ENCODE results near the gene PKD2L2. TPM values are rescaled to one million over a fixed set of nuclear protein-coding genes. Genes with fewer than 3 reads are reported as not detected.

PKD2L2 gene
- total and polyA plus RNA-seq, 2 of the 4 experiments (the other 2 are of a cell fraction) = not detected

- H3K4me3 ChIP-seq (ENCODE audit: insufficient read depth, low read depth, low read length) = no peak overlapping the region
- peaks cover 4% of the 10 kb centered on the region; the same call in 1 of the 2 replicates for H3K9me1 ChIP-seq (ENCODE audit: insufficient read depth, low read length)
- H3K23ac ChIP-seq (ENCODE audit: low read depth, low read length) = peak overlapping the region; percentile 52; the same call in 1 of the 2 replicates
- no peak overlapping the region for H4K5ac ChIP-seq (ENCODE audit: low read depth, low read length)
- peaks cover 10% of the 10 kb centered on the region for H3K4me1 ChIP-seq (ENCODE audit: control insufficient read depth, insufficient read depth, low read length)
- no peak for TF ChIP-seq RFX5 (IDR thresholded peaks at IDR 0.05; ENCODE audit: low read depth, low read length)
- no peak for TF ChIP-seq POLR2A (IDR thresholded peaks at IDR 0.05; ENCODE audit: low read depth, low read length)
- peak; percentile 59; the same call in 1 of the 2 replicates for TF ChIP-seq BHLHE40 (IDR thresholded peaks at IDR 0.05; ENCODE audit: low read depth, low read length)
- H3K4ac ChIP-seq (ENCODE audit: low read depth, low read length) = 0 out of 2 replicates have a peak overlapping the region, but pooled peaks have one; percentile 35
- no peak overlapping the region for H4K91ac ChIP-seq (ENCODE audit: insufficient read depth, low read depth, low read length)
- H3K36me3 ChIP-seq (ENCODE audit: control insufficient read depth, insufficient read depth, low read length) = no peaks in the 10 kb centered on the region
- dilution Hi-C loops (cut with HindIII; ENCODE audit: low sequenced_read_pairs, unreplicated experiment) (no loop called here), intact Hi-C loops (cut with micrococcal nuclease) (no loop called here), in situ Hi-C loops (cut with MboI; ENCODE audit: low sequenced_read_pairs) (no loop called here)
- no peak overlapping the region for H3K4me2 ChIP-seq (ENCODE audit: low read depth, low read length)
- H3K9ac ChIP-seq (ENCODE audit: low read depth, low read length) = no peak overlapping the region
- H3K14ac ChIP-seq (replicated peaks; ENCODE audit: low read depth, low read length) = no peak overlapping the region; the same call in 1 of the 2 replicates
- 0 out of 2 replicates have a peak overlapping the region, but pooled peaks have one; percentile 23 for H2AK5ac ChIP-seq (ENCODE audit: low read depth, low read length)
- no peak overlapping the region for H2BK5ac ChIP-seq (ENCODE audit: low read depth, low read length, poor library complexity, severe bottlenecking)
- ChIA-PET CTCF (no interaction called here), POLR2A (ENCODE audit: unreplicated experiment) (no interaction called here)
- DNase-seq (peak; percentile 36), ATAC-seq (ENCODE audit: low read depth) (peak; percentile 18; the same call in 1 of the 2 replicates)
- no peak overlapping the region for H2AFZ ChIP-seq (replicated peaks; ENCODE audit: low read length, poor library complexity)
- 17% methylated on average over 1 of the region's 3 CpGs; no CpG with 5 or more reads in 1 of the 2 experiments for WGBS, 2 experiments (ENCODE audit: extremely low coverage in 2 of 2, insufficient read length in 1 of 2)
- no peaks in the 10 kb centered on the region for H3K27me3 ChIP-seq (ENCODE audit: control insufficient read depth, insufficient read depth, low read length)
- no peak overlapping the region for H2BK15ac ChIP-seq (ENCODE audit: low read depth, low read length)
- peaks cover 2% of the 10 kb centered on the region; the same call in 1 of the 2 replicates for H3K9me3 ChIP-seq (ENCODE audit: control insufficient read depth, insufficient read depth, low read length)
- no peak overlapping the region for H2BK120ac ChIP-seq (ENCODE audit: low read depth, low read length)
- H2AK9ac ChIP-seq (replicated peaks; ENCODE audit: low read depth, low read length, poor library complexity) = peak overlapping the region; percentile 62
- no peaks in the 10 kb centered on the region for H4K20me1 ChIP-seq (ENCODE audit: insufficient read depth, low read length)
- no peaks in the 10 kb centered on the region for H3K79me1 ChIP-seq (ENCODE audit: low read depth in 1 of 2, low read length in 2 of 2)
- H2BK20ac ChIP-seq (ENCODE audit: low read depth, low read length) = no peak overlapping the region; the same call in 1 of the 2 replicates
- peak overlapping the region in 1 of 2 experiments; percentile 3; a peak in 1 of 4 replicates for H4K8ac ChIP-seq (ENCODE audit: low read depth in 2 of 2, low read length in 2 of 2)
- H3K27ac ChIP-seq (ENCODE audit: insufficient read depth, low read length) = no peak overlapping the region
- no peak overlapping the region for H3K56ac ChIP-seq (ENCODE audit: extremely low read depth, insufficient read depth, low read length)
- BruUV-seq (replicated peaks) = no TSS peak
- 0 out of 2 replicates have a peak overlapping the region, but pooled peaks have one; percentile 35 for H3K18ac ChIP-seq (ENCODE audit: low read depth, low read length)
These were observed 32.7 kb downstream of the PKD2L2 start for GRCh38 chr5:137921931-137922330.

Measured in IMR-90 (cell line).